SW480 (cell line): Measurements from ENCODE around the gene CARNS1.
"Not testable (repeated sequence)": the region's sequence is repeated elsewhere in the genome, so short reads cannot be mapped to it uniquely, and the experiment has no call there.

Experiments used
- DNase-seq: peaks from one replicate; pipeline ENCODE4 v3.0.0-alpha.2; 2016; ENCODE audit warnings: low spot score

Gene CARNS1

DNA sequence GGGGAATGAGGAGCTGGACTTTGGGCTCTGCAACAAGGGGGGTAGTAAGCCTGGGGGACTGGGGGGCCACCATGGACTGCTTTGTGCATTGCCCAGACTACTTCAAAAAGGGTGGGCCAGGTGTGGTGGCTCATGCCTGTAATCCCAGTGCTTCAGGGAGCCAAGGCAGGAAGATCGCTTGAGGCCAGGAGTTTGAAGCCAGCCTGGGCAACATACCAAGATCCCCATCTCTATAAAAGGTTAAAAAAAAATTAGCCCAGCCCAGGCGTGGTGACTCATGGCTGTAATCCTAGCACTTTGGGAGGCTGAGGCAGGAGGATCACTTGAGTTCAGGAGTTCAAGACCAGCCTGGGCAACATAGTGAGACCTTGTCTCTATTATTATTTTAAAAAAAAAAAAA, 50.1 kb downstream of the CARNS1 start:
- not testable (repeated sequence) for DNase-seq

DNA sequence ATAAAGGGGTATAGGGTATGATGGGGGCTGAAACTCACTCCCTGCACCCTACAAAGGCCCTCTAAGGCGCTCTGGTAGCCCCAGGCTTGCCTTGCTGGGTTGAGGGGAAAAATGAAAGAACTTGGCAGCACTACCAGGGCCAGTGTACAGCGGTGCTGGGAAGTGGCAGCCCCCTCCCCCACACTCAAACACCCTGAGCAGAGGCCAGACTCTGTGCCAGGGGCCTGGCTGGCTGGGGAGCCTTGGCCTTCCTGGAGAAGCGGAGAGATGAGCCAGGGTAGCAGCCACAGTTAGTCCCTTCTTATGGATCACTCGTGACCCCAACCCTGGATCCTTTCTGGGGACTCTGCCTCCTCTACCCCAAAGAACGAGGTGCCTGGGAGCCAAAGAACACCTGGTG, 50.9 kb downstream of the CARNS1 start:
- no peak for DNase-seq

DNA sequence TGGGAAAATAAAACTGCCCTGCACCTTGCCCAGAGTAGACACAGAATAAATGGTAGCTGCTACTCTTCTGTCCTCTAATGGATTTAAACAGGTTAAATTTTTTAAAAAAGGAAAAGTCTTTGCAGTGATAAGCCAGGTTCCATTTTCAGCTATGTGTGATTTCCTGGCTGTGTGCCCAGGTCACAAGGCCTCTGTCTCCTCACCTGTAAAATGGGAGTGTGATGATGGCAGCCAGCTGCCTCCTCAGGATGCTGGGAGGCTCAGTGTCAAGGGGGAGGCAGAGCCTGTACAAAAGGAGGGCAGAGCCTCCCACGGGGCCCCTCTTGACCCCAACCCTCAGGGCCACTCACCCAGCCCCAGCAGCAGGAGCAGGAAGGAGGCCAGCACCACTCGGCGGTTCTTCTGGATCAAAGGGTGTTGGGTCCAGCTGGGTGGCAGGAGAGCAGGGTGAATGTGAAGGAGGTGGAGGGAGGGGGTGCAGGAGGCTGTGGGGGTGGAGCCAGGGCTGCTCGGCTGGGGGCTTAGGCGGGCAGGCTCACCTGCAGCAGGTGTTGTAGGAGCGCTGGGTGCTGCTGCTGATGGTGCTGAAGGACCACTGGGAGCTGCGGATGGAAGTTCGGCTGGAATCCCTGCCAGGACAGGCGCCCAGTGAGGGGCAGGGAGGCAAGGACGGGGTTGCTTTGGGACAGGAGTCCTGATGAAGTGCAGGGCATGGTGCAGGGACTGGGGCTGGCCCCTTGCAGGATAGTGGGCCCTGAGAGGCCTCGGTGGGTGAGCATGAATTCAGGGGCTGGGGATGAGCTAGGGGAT, 51.7 kb downstream of the CARNS1 start:
- DNase-seq: no peak

DNA sequence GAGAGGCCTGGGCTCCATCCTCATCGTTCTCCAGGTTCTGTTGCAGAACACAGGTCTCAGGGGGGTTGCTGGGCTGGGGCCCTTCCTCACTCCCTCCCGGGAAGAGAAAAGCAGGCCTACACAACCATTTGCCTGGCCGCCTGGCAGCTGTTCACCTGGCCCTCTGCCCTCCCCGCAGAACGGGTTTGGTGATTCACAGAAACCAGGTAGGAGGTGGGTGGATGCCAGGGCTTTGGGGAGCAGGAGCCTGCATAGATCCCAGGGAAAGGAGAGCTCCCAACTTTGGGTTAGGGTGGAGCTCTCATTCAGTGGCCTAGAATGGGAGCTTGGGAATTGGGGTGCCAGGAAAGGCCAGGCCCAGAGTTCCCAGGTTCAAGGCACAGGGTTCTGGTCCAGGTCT, 52.6 kb downstream of the CARNS1 start:
- DNase-seq: peak; percentile 52

DNA sequence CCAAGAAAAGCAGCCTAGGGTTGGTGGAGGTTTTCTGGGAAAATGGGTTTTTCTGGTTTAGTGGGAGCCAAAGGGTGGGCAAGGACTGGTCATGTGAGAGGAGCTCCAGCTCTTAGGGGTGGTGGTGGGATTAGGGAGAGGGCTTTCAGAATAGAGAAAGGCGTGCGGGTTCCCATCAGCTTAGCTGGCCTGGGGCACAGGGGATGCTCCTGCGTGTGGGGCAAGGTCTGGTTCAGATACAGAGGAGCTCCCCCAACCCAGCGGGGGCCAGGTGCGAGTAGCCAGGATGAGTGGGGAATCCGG, 52.9 kb downstream of the CARNS1 start:
- no peak for DNase-seq

DNA sequence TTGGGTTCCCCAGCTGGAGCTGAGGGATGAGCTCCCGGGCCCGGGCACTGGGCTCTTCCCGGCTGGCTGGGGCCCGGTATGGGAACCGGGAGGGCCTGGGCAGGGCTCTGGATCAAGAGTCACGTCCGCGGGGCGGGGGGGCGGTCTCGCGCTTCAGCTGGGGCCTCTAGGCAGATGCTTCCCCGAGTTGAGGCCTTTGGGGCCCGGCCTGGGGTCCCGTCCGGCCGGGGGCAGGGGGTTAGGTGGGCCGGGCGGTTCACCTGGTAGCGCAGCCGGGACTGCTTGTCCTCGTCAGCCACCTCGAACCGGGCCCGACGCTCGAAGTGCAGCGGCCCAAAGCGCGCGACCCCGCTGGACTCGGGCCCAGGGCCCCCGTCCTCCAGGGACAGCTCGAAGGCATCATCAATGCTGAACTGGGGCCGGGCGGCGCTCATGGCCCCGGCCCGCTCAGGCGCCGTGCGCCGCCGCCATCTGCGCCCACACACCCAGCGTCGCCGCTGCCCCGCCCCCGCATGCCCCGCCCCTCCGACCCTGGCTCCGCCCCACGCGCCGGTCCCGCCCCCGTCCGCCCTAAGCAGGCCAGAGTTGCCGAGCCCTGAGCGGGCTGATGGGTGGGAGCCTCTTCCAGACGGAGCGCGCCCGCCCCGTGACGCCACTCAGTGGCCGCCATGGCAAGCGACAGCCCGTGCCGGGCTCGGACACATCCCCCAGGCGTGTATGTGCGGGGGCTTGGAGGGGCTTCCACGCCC, 53.5 kb downstream of the CARNS1 start, which contains the start of gene TMEM134:
Gene TMEM134, minus strand, starts transcription at position 493 of the 749 bp plus-strand sequence. Its CDS starts 59 bp downstream, at position 434.
- peak; percentile 92 for DNase-seq

DNA sequence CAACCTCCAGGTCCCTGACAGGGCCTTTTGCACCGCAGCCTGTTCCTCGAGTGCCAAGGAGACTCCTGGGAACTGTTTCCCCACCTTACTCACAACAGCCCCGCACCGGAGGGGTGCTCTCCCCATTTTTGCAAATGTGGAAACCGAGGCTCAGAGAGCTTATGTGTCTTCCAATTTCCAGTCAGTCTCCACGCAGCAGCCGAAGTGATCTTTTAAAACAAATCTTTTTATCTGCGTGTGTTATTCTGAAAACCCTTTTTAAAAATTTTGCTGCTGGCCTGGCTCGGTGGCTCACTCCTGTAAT, 54.0 kb downstream of the CARNS1 start:
- no peak for DNase-seq

DNA sequence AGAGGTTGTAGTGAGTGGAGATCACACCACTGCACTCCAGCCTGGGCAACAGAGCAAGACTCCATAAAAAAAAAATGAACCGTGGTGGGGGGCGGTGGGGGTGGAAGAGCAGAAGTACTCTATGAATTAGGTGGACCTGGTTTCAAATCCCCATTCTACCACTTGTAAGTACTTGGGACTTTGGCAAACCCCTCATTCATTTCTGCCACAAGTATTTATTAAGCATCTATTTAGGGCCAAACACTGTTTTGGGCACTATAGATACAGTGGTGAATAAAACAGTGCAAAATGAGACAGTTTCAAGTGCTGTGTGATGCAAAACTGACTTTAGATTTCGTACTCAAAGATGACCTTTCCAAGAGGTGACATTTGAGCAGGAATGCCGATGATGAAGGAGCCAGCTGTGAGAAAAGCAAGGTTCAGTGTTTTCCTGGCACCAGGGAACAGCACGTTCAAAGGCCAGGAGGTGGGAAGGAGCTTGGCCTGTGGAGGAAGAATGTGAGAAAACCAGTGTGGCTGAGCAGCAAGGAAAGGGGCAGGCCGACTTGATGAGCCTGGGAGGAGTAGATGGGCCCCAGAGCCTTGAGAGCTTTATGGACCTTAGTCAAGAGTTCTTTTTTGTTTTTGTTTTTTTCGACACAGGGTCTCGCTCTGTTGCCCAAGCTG, 55.0 kb downstream of the CARNS1 start:
- no peak for DNase-seq

DNA sequence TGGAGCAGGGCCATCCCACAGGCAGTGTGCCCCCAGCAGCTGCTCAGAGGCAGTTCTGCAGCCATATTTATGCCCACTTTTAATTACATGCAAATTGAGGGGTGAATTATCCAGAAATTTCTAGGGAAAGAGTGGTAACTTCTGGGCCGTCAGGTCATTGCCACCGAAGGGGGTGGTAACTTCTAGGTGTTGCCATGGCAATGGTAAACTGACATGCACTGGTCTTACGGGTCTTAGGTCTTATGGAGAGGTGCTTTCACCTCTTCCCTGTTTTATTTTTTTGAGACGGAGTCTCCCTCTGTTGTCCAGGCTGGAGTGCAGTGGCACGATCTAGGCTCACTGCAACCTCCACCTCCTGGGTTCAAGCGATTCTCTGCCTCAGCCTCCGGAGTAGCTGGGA, 57.4 kb downstream of the CARNS1 start:
- no peak for DNase-seq
